SH-SY5Y (cell line): ENCODE measurements around the gene MMP28.

ENCODE experiments used
- GATA2 ChIP-seq: IDR thresholded peaks from 2 replicates; pipeline ENCODE4 v1.6.1; 2011; ENCODE audit warnings: mild to moderate bottlenecking, low read depth, low read length
- GATA3 ChIP-seq: IDR thresholded peaks from 2 replicates; pipeline ENCODE4 v1.6.1; 2011; ENCODE audit warnings: low read depth, mild to moderate bottlenecking, low read length, moderate library complexity

DNA sequence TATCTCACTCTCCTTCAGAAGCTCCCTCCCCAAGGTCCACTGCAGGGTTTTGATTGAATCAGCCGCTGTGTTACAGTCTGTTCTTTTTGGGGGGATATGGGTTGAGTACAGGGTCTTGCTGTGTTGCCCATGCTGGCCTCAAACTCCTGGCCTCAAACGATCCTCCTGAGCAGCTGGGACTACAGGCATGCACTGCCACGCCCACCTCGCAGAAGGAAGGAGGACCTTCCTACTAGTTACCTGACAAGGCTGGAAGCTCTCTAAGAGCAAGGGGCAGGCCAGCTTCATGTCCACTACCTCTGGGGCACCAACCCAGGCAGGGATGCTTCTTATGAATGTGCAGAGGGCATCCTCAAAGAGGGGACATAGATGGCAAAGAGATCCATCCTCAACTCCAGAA lies 1.9 kb upstream of the MMP28 start:
- no peak for TF ChIP-seq GATA3
- no peak for TF ChIP-seq GATA2
